IPS-20b (cell line): Measurements from ENCODE around the gene BOLA3.

Experiments used
- H3K27ac ChIP-seq: one replicate; pipeline ENCODE4 v1.5.1; 2013; ENCODE audit warnings: low read length
- H3K27me3 ChIP-seq: 2 replicates; pipeline ENCODE4 v1.6.1; 2013; ENCODE audit warnings: mild to moderate bottlenecking, low read length, inconsistent platforms; ENCODE audit not compliant: insufficient read depth
- H3K36me3 ChIP-seq: 2 replicates; pipeline ENCODE4 v1.6.1; 2013; ENCODE audit warnings: low read depth, mild to moderate bottlenecking, inconsistent platforms, low read length, moderate library complexity; ENCODE audit not compliant: insufficient read depth
- H3K4me1 ChIP-seq: 2 replicates; pipeline ENCODE4 v1.6.1; 2013; ENCODE audit warnings: mild to moderate bottlenecking, control low read depth, inconsistent platforms, low read length, moderate library complexity; ENCODE audit not compliant: insufficient read depth
- H3K4me3 ChIP-seq: 2 replicates; pipeline ENCODE4 v1.5.1; 2013; ENCODE audit warnings: mild to moderate bottlenecking, low read length, inconsistent platforms
- H3K9ac ChIP-seq: 2 replicates; pipeline ENCODE4 v1.6.1; 2013; ENCODE audit warnings: low read depth, mild to moderate bottlenecking, inconsistent platforms, low read length, moderate library complexity
- H3K9me3 ChIP-seq: 2 replicates; pipeline ENCODE4 v1.6.1; 2013; ENCODE audit warnings: mild to moderate bottlenecking, low read depth, low read length, inconsistent platforms; ENCODE audit not compliant: insufficient read depth

The BOLA3 gene

DNA sequence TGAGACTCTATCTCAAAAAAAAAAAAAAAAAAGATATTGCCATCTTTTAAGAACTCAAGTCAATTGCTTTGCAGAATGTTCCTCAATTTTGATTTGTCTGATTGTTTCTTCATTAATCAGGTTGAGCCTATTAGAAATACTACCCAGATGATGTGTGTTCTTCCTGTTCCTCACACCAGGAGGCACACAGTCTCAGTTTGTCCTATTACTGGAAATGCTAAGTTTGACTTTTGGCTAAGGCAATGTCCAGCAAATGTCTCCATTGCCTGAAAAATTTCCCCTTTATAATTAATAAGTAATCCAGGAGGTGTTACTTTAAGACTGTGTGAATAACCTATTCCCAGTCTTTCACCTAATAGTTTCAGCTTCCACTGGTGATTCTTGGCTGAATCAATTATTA is 28.4 kb downstream of the BOLA3 start:
- Histone ChIP-seq H3K27me3 (peaks cover 46% of the 10 kb centered on the region), H3K36me3 (no peaks in the 10 kb centered on the region), H3K9ac (no peak overlapping the region), H3K4me1 (no peaks in the 10 kb centered on the region), H3K27ac (no peak overlapping the region), H3K9me3 (peaks cover 25% of the 10 kb centered on the region), H3K4me3 (peak overlapping the region; percentile 79; the same call in 1 of the 2 replicates)

DNA sequence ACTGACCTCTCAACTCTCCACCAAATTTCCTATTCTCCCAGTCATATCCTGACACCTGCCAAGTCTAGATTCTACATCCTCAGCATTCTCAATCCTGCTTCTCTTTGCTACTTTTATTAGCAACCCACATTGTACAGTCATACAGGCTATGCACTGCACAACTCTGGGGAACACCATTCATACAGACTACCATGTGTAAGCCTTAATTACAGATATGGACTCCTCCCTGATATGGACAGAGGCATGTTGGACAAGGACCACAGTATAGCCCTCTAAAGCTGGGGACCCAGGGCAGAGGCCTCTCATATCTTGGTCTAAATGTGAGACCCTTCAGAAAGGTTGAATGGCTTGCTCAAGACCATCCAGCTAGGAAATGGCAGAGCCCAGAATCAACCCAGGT is 36.3 kb downstream of the BOLA3 start:
- H3K27me3 ChIP-seq: peaks cover 7% of the 10 kb centered on the region
- H3K36me3 ChIP-seq: no peaks in the 10 kb centered on the region
- H3K9ac ChIP-seq: no peak overlapping the region
- no peak overlapping the region for H3K4me3 ChIP-seq
- no peaks in the 10 kb centered on the region for H3K9me3 ChIP-seq
- no peak overlapping the region for H3K27ac ChIP-seq
- peaks cover 16% of the 10 kb centered on the region; the same call in 1 of the 2 replicates for H3K4me1 ChIP-seq

DNA sequence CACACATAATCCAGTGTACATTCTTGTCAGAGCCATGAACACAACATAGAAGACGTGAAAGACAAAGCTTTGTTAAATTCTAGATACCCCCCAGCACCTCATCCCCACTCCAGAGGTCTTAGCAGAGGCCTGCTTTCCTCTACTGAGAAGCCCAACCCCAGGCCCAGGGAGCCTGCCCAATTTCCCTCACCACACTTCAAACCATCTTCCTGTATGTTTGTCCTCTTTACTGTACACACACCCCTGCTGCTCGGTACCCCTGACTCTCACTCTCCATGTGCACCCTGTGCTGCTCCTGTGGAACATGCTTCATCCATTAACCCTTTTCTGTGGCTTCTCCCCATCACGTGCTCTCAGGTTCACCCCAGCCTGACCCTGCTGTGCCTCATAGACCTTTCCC is 37.2 kb downstream of the BOLA3 start:
- Histone ChIP-seq H3K36me3 (no peaks in the 10 kb centered on the region), H3K9me3 (no peaks in the 10 kb centered on the region), H3K4me3 (no peak overlapping the region), H3K27ac (no peak overlapping the region), H3K27me3 (no peaks in the 10 kb centered on the region), H3K4me1 (peaks cover 16% of the 10 kb centered on the region; the same call in 1 of the 2 replicates), H3K9ac (no peak overlapping the region)

DNA sequence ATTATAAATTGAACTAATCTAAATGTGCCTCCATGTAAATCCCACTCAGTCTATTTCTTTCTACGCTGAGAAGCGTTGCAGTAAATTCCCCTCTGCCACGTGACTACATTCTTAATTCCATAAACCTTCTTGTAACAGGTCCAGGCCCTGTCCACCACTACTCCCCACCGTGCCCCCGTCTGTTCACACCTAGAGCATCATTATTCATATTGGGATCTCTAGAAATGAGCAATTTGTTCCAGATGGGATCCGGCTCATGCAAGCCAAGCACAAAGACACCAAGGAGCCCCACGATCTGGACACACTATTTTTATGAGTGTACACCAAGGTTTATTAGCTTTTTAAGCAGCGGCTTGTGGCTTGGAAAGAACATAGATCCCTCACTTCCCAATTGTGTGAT is 38.2 kb downstream of the BOLA3 start:
- no peak overlapping the region for H3K9ac ChIP-seq
- H3K9me3 ChIP-seq: no peaks in the 10 kb centered on the region
- no peak overlapping the region for H3K4me3 ChIP-seq
- H3K36me3 ChIP-seq: peaks cover 6% of the 10 kb centered on the region
- no peaks in the 10 kb centered on the region for H3K27me3 ChIP-seq
- peaks cover 16% of the 10 kb centered on the region; the same call in 1 of the 2 replicates for H3K4me1 ChIP-seq
- no peak overlapping the region for H3K27ac ChIP-seq

DNA sequence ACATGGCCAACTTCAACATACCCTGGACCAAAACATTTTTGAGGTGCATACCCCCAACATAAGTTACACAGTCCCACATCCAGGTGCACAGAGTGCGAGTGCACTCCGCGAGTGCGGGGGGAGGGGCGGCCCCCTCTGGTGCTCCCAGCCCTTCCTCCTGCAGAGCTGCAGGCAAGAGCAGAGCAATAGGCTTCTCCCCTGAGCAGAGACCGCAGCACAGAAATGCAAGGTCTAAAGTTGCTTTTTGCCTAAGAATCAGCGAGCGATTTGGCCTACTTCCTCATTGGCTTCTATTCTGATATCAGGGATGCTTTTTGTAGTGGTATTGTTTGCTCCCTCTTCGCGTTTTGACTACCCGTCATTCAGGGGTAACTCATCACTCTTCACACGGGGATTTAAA is 40.6 kb downstream of the BOLA3 start:
- Histone ChIP-seq H3K27me3 (no peaks in the 10 kb centered on the region), H3K27ac (no peak overlapping the region), H3K4me1 (peaks cover 16% of the 10 kb centered on the region; the same call in 1 of the 2 replicates), H3K9ac (no peak overlapping the region), H3K9me3 (no peaks in the 10 kb centered on the region), H3K4me3 (peak overlapping the region; percentile 27), H3K36me3 (peaks cover 18% of the 10 kb centered on the region)

DNA sequence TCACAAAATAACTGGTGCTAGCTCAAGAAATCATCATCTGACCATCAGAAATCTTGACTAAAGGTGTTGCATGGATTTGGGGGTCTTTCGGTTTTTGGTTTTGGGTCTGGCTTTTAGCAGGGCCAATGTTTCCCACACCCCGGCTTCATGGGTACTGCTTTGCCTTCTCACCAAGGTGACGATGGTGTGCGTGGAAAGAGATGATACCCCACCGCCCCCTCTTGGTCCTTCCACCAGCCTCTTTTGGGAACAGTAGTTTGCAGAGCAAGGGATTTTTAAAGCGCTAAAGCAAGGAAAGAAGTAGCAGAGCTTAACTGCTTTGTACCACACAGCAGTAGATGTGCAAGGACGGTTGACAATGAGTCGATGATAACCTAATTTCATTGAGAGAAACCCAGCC is 42.3 kb downstream of the BOLA3 start:
- Histone ChIP-seq H3K36me3 (peaks cover 31% of the 10 kb centered on the region), H3K27ac (no peak overlapping the region), H3K4me1 (peaks cover 16% of the 10 kb centered on the region; the same call in 1 of the 2 replicates), H3K27me3 (no peaks in the 10 kb centered on the region), H3K4me3 (no peak overlapping the region), H3K9ac (no peak overlapping the region), H3K9me3 (no peaks in the 10 kb centered on the region)

DNA sequence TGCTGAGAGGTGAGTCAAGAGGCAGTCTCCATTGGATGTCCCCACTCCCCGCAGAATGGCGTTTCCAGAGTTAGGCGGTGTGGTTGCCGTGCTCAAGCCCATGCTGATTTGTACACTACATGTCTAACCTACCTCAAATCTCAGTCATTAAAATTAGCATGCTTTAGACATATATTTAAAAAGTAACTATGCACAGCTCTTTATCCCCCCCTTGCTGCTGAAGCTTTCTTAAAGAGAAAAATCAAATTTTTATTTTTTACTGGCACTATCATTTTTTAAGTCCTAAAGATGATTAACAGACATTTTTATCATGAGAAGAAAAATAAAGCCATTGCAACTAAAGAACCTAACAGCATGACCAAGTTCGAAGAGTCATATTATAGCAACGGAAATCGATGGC is 42.9 kb downstream of the BOLA3 start:
- Histone ChIP-seq H3K4me3 (no peak overlapping the region), H3K27ac (no peak overlapping the region), H3K4me1 (peaks cover 16% of the 10 kb centered on the region; the same call in 1 of the 2 replicates), H3K9me3 (no peaks in the 10 kb centered on the region), H3K27me3 (no peaks in the 10 kb centered on the region), H3K9ac (no peak overlapping the region), H3K36me3 (peaks cover 37% of the 10 kb centered on the region)

DNA sequence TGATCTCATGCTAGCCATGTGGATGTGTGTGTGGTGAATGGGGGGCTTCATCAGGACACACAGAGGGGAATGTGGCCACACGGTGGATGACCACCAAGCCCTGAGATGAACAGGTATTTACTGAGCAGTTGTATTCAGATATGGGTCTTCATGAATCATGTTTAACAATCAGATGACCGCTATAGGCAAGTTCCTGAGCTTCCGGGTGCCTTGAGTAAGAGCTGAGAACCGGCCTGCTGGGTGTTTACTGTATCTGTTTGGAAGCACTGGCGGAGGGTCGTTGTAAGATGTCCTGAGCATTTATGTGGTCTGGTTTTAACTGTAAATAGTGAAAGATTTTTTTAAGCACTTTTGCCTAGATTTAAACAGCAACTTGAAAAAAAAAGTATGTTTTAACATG is 43.9 kb downstream of the BOLA3 start:
- no peaks in the 10 kb centered on the region for H3K9me3 ChIP-seq
- no peak overlapping the region for H3K4me3 ChIP-seq
- H3K4me1 ChIP-seq: peaks cover 16% of the 10 kb centered on the region; the same call in 1 of the 2 replicates
- no peaks in the 10 kb centered on the region for H3K27me3 ChIP-seq
- H3K27ac ChIP-seq: no peak overlapping the region
- H3K9ac ChIP-seq: no peak overlapping the region
- H3K36me3 ChIP-seq: peaks cover 48% of the 10 kb centered on the region

DNA sequence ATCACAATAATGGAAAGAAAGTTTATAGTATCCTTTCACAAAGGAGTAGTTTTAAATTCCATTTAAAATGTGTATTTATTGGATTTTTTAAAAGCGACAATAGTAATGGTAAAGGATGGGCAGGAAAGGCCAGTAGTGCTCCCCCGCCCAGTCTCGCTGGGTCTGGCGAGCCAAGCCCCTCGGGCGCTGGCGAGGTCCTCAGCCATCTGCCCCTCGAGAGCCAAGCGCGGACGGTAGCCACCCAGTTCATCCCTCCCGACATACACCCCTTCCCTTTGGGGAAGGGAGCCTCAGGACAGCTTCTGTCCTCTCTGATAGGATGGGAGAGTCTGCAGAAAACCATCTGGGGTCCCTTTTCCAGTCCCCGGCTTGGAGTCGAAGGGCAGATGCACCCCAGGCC is 45.2 kb downstream of the BOLA3 start:
- no peak overlapping the region for H3K27ac ChIP-seq
- H3K4me3 ChIP-seq: no peak overlapping the region
- peaks cover 10% of the 10 kb centered on the region; the same call in 1 of the 2 replicates for H3K4me1 ChIP-seq
- no peaks in the 10 kb centered on the region for H3K27me3 ChIP-seq
- no peaks in the 10 kb centered on the region for H3K9me3 ChIP-seq
- peaks cover 49% of the 10 kb centered on the region for H3K36me3 ChIP-seq
- no peak overlapping the region for H3K9ac ChIP-seq

DNA sequence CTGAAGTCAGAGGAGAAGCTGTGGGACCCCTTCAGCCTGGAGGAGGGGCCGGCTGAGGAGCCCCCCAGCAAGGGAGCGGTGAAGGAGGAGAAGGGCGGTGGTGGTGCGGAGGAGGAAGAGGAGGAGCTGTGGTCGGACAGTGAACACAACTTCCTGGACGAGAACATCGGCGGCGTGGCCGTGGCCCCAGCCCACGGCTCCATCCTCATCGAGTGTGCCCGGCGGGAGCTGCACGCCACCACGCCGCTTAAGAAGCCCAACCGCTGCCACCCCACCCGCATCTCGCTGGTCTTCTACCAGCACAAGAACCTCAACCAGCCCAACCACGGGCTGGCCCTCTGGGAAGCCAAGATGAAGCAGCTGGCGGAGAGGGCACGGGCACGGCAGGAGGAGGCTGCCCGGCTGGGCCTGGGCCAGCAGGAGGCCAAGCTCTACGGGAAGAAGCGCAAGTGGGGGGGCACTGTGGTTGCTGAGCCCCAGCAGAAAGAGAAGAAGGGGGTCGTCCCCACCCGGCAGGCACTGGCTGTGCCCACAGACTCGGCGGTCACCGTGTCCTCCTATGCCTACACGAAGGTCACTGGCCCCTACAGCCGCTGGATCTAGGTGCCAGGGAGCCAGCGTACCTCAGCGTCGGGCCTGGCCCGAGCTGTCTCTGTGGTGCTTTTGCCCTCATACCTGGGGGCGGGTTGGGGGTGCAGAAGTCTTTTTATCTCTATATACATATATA is 46.0 kb downstream of the BOLA3 start:
- no peaks in the 10 kb centered on the region for H3K27me3 ChIP-seq
- H3K9me3 ChIP-seq: no peaks in the 10 kb centered on the region
- peaks cover 3% of the 10 kb centered on the region; the same call in 1 of the 2 replicates for H3K4me1 ChIP-seq
- no peak overlapping the region for H3K4me3 ChIP-seq
- H3K9ac ChIP-seq: no peak overlapping the region
- peaks cover 49% of the 10 kb centered on the region for H3K36me3 ChIP-seq
- no peak overlapping the region for H3K27ac ChIP-seq

DNA sequence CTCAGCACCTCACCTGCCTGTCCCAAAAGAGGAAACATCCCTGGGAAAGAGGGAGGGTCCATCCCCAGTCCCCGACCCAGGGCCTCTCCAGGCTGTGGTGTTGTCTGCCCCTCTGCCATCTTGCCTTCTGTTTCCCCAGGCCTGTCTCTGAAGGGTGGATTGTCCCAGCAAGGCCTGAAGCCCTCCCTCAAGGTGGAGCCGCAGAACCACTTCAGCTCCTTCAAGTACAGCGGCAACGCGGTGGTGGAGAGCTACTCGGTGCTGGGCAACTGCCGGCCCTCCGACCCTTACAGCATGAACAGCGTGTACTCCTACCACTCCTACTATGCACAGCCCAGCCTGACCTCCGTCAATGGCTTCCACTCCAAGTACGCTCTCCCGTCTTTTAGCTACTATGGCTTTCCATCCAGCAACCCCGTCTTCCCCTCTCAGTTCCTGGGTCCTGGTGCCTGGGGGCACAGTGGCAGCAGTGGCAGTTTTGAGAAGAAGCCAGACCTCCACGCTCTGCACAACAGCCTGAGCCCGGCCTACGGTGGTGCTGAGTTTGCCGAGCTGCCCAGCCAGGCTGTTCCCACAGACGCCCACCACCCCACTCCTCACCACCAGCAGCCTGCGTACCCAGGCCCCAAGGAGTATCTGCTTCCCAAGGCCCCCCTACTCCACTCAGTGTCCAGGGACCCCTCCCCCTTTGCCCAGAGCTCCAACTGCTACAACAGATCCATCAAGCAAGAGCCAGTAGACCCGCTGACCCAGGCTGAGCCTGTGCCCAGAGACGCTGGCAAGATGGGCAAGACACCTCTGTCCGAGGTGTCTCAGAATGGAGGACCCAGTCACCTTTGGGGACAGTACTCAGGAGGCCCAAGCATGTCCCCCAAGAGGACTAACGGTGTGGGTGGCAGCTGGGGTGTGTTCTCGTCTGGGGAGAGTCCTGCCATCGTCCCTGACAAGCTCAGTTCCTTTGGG is 47.2 kb downstream of the BOLA3 start:
- Histone ChIP-seq H3K27ac (no peak overlapping the region), H3K4me3 (no peak overlapping the region), H3K9me3 (no peaks in the 10 kb centered on the region), H3K36me3 (peaks cover 53% of the 10 kb centered on the region), H3K27me3 (no peaks in the 10 kb centered on the region), H3K4me1 (no peaks in the 10 kb centered on the region), H3K9ac (no peak overlapping the region)
